H9 (cell line): Measurements from ENCODE around the gene ANKRD65. TPM values are rescaled to one million over a fixed set of nuclear protein-coding genes. Genes with fewer than 3 reads are reported as not detected.
"Not testable (repeated sequence)": the region's sequence is repeated elsewhere in the genome, so short reads cannot be mapped to it uniquely, and the experiment has no call there.

Experiments used
- DNase-seq: peaks from one replicate; pipeline ENCODE4 v3.0.0-alpha.2; 2017
- H2AFZ ChIP-seq: one replicate; pipeline ENCODE4 v1.6.1; 2013; ENCODE audit warnings: mild to moderate bottlenecking, low read length, control low read depth, moderate library complexity
- H2AK5ac ChIP-seq: 2 replicates; pipeline ENCODE4 v1.6.1; 2013; ENCODE audit warnings: low read length, control low read depth, mixed read lengths; ENCODE audit not compliant: insufficient read length
- H2BK120ac ChIP-seq: one replicate; pipeline ENCODE4 v1.6.1; 2013; ENCODE audit warnings: low read depth, mild to moderate bottlenecking, low read length, control low read depth, inconsistent platforms; ENCODE audit not compliant: poor library complexity, severe bottlenecking
- H2BK12ac ChIP-seq: 2 replicates; pipeline ENCODE4 v1.6.1; 2013; ENCODE audit warnings: low read length, control low read depth, mixed read lengths, low read depth; ENCODE audit not compliant: insufficient read length
- H2BK15ac ChIP-seq: 2 replicates; pipeline ENCODE4 v1.6.1; 2013; ENCODE audit warnings: low read depth, low read length, control low read depth
- H2BK20ac ChIP-seq: one replicate; pipeline ENCODE4 v1.6.1; 2013; ENCODE audit warnings: low read depth, mild to moderate bottlenecking, low read length, control low read depth, inconsistent platforms; ENCODE audit not compliant: poor library complexity, severe bottlenecking
- H2BK5ac ChIP-seq: 2 replicates; pipeline ENCODE4 v1.6.1; 2013; ENCODE audit warnings: low read length, control low read depth, mixed read lengths; ENCODE audit not compliant: insufficient read length
- H3K14ac ChIP-seq: 2 replicates; pipeline ENCODE4 v1.6.1; 2013; ENCODE audit warnings: low read length, control low read depth; ENCODE audit not compliant: insufficient read depth
- H3K18ac ChIP-seq: 2 replicates; pipeline ENCODE4 v1.6.1; 2013; ENCODE audit warnings: low read depth, mild to moderate bottlenecking, mixed read lengths, low read length, control low read depth; ENCODE audit not compliant: insufficient read length
- H3K23ac ChIP-seq: 2 replicates; pipeline ENCODE4 v1.6.1; 2013; ENCODE audit warnings: low read length, control low read depth, mixed read lengths, low read depth; ENCODE audit not compliant: insufficient read length
- H3K23me2 ChIP-seq: 2 replicates; pipeline ENCODE4 v1.6.1; 2013; ENCODE audit warnings: low read depth, mild to moderate bottlenecking, mixed read lengths, low read length, control low read depth; ENCODE audit not compliant: insufficient read length, poor library complexity, severe bottlenecking
- H3K27ac ChIP-seq: 2 replicates; pipeline ENCODE4 v1.5.1; 2013; ENCODE audit warnings: low read length, control low read depth, mixed read lengths, low read depth; ENCODE audit not compliant: insufficient read length
- H3K27me3 ChIP-seq: 2 replicates; pipeline ENCODE4 v1.6.1; 2013; ENCODE audit warnings: low read length, control low read depth, inconsistent platforms; ENCODE audit not compliant: insufficient read depth
- H3K4ac ChIP-seq: 2 replicates; pipeline ENCODE4 v1.6.1; 2013; ENCODE audit warnings: low read depth, mild to moderate bottlenecking, control low read depth, inconsistent platforms, low read length, moderate library complexity
- H3K4me1 ChIP-seq: 2 replicates; pipeline ENCODE4 v1.6.1; 2013; ENCODE audit warnings: low read length, control low read depth, inconsistent platforms; ENCODE audit not compliant: insufficient read depth
- H3K4me2 ChIP-seq: 2 replicates; pipeline ENCODE4 v1.6.1; 2013; ENCODE audit warnings: low read length, control low read depth, mixed read lengths; ENCODE audit not compliant: insufficient read length, insufficient read depth
- H3K56ac ChIP-seq: 2 replicates; pipeline ENCODE4 v1.6.1; 2013; ENCODE audit warnings: low read depth, mild to moderate bottlenecking, mixed read lengths, low read length, control low read depth; ENCODE audit not compliant: insufficient read length
- H3K79me1 ChIP-seq: 2 replicates; pipeline ENCODE4 v1.6.1; 2013; ENCODE audit warnings: low read depth, mild to moderate bottlenecking, moderate library complexity, low read length, control low read depth, inconsistent platforms; ENCODE audit not compliant: insufficient read depth, poor library complexity, severe bottlenecking
- H3K79me2 ChIP-seq: 2 replicates; pipeline ENCODE4 v1.6.1; 2013; ENCODE audit warnings: low read length, control low read depth, inconsistent platforms; ENCODE audit not compliant: insufficient read depth
- H3K9ac ChIP-seq: 2 replicates; pipeline ENCODE4 v1.6.1; 2013; ENCODE audit warnings: low read length, control low read depth, mixed read lengths; ENCODE audit not compliant: insufficient read length; ENCODE audit errors: extremely low read depth
- H3K9me3 ChIP-seq: one replicate; pipeline ENCODE4 v1.6.1; 2013; ENCODE audit warnings: low read depth, low read length, inconsistent platforms; ENCODE audit not compliant: control insufficient read depth
- H3T11ph ChIP-seq: one replicate; pipeline ENCODE4 v1.6.1; 2013; ENCODE audit warnings: mild to moderate bottlenecking, low read length, control low read depth, inconsistent platforms
- H4K20me1 ChIP-seq: one replicate; pipeline ENCODE4 v1.6.1; 2013; ENCODE audit not compliant: control insufficient read depth, insufficient read length, insufficient read depth
- H4K5ac ChIP-seq: 2 replicates; pipeline ENCODE4 v1.6.1; 2013; ENCODE audit warnings: low read depth, mild to moderate bottlenecking, mixed read lengths, low read length, control low read depth; ENCODE audit not compliant: insufficient read length
- H4K8ac ChIP-seq: replicated peaks from 2 replicates; pipeline ENCODE4 v1.6.1; 2013; ENCODE audit warnings: low read length, control low read depth, mixed read lengths, low read depth; ENCODE audit not compliant: insufficient read length
- H4K91ac ChIP-seq: 2 replicates; pipeline ENCODE4 v1.6.1; 2013; ENCODE audit warnings: low read depth, mild to moderate bottlenecking, moderate library complexity, mixed read lengths, low read length, control low read depth; ENCODE audit not compliant: insufficient read length
- H3K27ac Mint-ChIP-seq, 3 experiments: 2 replicates in 2 of 3; 3 replicates in 1 of 3; pipeline ENCODE4 v1.8.0; 2020 to 2021; ENCODE audit warnings: mixed read lengths in 3 of 3, mild to moderate bottlenecking in 1 of 3, moderate library complexity in 1 of 3
- H3K27me3 Mint-ChIP-seq: 2 replicates; pipeline ENCODE4 v1.8.0; 2021; ENCODE audit warnings: low read depth, mild to moderate bottlenecking, moderate library complexity, mixed read lengths
- H3K36me3 Mint-ChIP-seq, 3 experiments: 2 replicates in 2 of 3; 3 replicates in 1 of 3; pipeline ENCODE4 v1.8.0; 2020 to 2021; ENCODE audit warnings: low read depth in 3 of 3, mixed read lengths in 3 of 3; ENCODE audit not compliant: insufficient read depth in 1 of 3
- H3K4me1 Mint-ChIP-seq, 2 experiments: 2 replicates each; pipeline ENCODE4 v1.8.0; 2020; ENCODE audit warnings: mixed read lengths in 2 of 2
- H3K4me3 Mint-ChIP-seq, 2 experiments: 2 replicates in 1 of 2; 3 replicates in 1 of 2; pipeline ENCODE4 v1.8.0; 2020 to 2021; ENCODE audit warnings: mild to moderate bottlenecking in 2 of 2, mixed read lengths in 2 of 2, moderate library complexity in 1 of 2
- H3K9me3 Mint-ChIP-seq, 2 experiments: 2 replicates in 1 of 2; 3 replicates in 1 of 2; pipeline ENCODE4 v1.8.0; 2020; ENCODE audit warnings: mild to moderate bottlenecking in 2 of 2, mixed read lengths in 2 of 2, moderate library complexity in 1 of 2
- WGBS: extraction: QIAGEN DNeasy Blood & Tissue Kit; methylation state at CpG from one replicate; pipeline ENCODE4 v1.1.7; 2013; ENCODE audit warnings: missing lambda C conversion rate, low lambda C conversion rate, mixed read lengths; ENCODE audit not compliant: insufficient read length; ENCODE audit errors: extremely low coverage; 5-methylcytosine and 5-hydroxymethylcytosine counted together
- total RNA-seq: library from RNA; stranded (reverse); gene quantifications from 2 replicates; pipeline ENCODE4 v1.2.1, GENCODE V29; 2021

The ANKRD65 gene
- total RNA-seq, 1 experiment from 2014 or later: 3.1 TPM

DNA sequence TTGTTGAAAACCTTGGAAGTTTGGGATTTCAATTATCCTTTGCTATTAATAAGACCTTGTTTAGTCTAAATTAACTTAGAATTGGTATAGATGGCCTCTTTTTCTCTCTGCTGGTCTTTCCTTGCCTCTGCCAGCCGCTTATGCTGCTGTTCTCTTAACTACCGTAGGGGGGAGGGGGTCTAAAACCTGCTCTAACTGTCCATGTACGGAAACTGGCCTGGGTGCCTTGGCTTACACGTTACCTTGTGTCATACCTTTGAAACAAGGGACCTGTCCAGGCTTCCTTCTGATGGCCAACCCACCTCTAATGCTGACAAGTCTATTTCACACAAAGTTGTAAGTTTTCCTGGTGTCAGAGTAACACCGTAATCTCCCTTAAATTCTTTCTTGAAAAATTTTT is 3.7 kb downstream of the ANKRD65 start:
- peaks cover 37 to 41% of the 10 kb centered on the region in 2 experiments for H3K4me1 Mint-ChIP-seq
- DNase-seq: not testable (repeated sequence)
- WGBS: no CpG with 5 or more reads among the region's 5 CpGs

More for the DNA sequence above, 3.7 kb downstream of the ANKRD65 start:
- H2AFZ ChIP-seq, H3K4ac ChIP-seq, H3K27me3 ChIP-seq, H2BK15ac ChIP-seq, H2BK20ac ChIP-seq, H3K9ac ChIP-seq, H4K5ac ChIP-seq, H2BK120ac ChIP-seq, H4K91ac ChIP-seq, H4K8ac ChIP-seq, H3K4me1 ChIP-seq, H3K27me3 Mint-ChIP-seq, H2BK5ac ChIP-seq, H3T11ph ChIP-seq, H3K23me2 ChIP-seq, H3K56ac ChIP-seq, H3K4me2 ChIP-seq, H2BK12ac ChIP-seq, H3K4me3 Mint-ChIP-seq, H3K79me1 ChIP-seq, H3K18ac ChIP-seq, H3K14ac ChIP-seq, H3K36me3 Mint-ChIP-seq, H3K9me3 Mint-ChIP-seq, H3K23ac ChIP-seq, H3K79me2 ChIP-seq, H3K27ac ChIP-seq, H4K20me1 ChIP-seq, H3K9me3 ChIP-seq, H2AK5ac ChIP-seq: not testable (repeated sequence)
- H3K27ac Mint-ChIP-seq: peak overlapping the region in 1 of 3 experiments; percentile 45; a peak in 2 of 7 replicates
